ENCODE results near the gene COX11. TPM values are rescaled to one million over a fixed set of nuclear protein-coding genes. Genes with fewer than 3 reads are reported as not detected.

Gene COX11
- total RNA-seq, 1 donor from 2014 or later = 79.8 TPM

GRCh38 chr17:54982399-54982798 lies 13.9 kb upstream of the COX11 start:
- Mint-ChIP-seq H3K4me1 (ENCODE audit: unreplicated experiment) (no peaks in the 10 kb centered on the region), H3K9me3 (no peaks in the 10 kb centered on the region), H3K4me3 (no peak overlapping the region), H3K27me3 (no peaks in the 10 kb centered on the region), H3K36me3 (peaks cover 18% of the 10 kb centered on the region), H3K27ac (no peak overlapping the region)
- no peak for DNase-seq (ENCODE audit: extremely low spot score, unreplicated experiment)
- TF ChIP-seq CTCF (conservative IDR thresholded peaks at IDR 0.05) = no peak

GRCh38 chr17:54980375-54980774 lies 11.9 kb upstream of the COX11 start:
- Mint-ChIP-seq H3K4me3 (no peak overlapping the region), H3K4me1 (ENCODE audit: unreplicated experiment) (peaks cover 7% of the 10 kb centered on the region), H3K27me3 (no peaks in the 10 kb centered on the region), H3K36me3 (peaks cover 30% of the 10 kb centered on the region), H3K9me3 (no peaks in the 10 kb centered on the region), H3K27ac (no peak overlapping the region)
- DNase-seq (ENCODE audit: extremely low spot score, unreplicated experiment) = no peak
- TF ChIP-seq CTCF (conservative IDR thresholded peaks at IDR 0.05) = no peak

- Mint-ChIP-seq H3K4me1 (ENCODE audit: unreplicated experiment) (peaks cover 7% of the 10 kb centered on the region), H3K9me3 (no peaks in the 10 kb centered on the region), H3K4me3 (no peak overlapping the region), H3K27me3 (no peaks in the 10 kb centered on the region), H3K36me3 (peaks cover 30% of the 10 kb centered on the region), H3K27ac (no peak overlapping the region)
- no peak for DNase-seq (ENCODE audit: extremely low spot score, unreplicated experiment)
- TF ChIP-seq CTCF (conservative IDR thresholded peaks at IDR 0.05) = no peak
Observed at GRCh38 chr17:54979657-54980056, 11.2 kb upstream of the COX11 start.

- H3K4me3 Mint-ChIP-seq = no peak overlapping the region
- no peaks in the 10 kb centered on the region for H3K27me3 Mint-ChIP-seq
- H3K9me3 Mint-ChIP-seq = no peaks in the 10 kb centered on the region
- H3K4me1 Mint-ChIP-seq (ENCODE audit: unreplicated experiment) = peaks cover 9% of the 10 kb centered on the region
- no peak for DNase-seq (ENCODE audit: extremely low spot score, unreplicated experiment)
- no peak for TF ChIP-seq CTCF (conservative IDR thresholded peaks at IDR 0.05)
- H3K27ac Mint-ChIP-seq = no peak overlapping the region
- H3K36me3 Mint-ChIP-seq = peaks cover 32% of the 10 kb centered on the region
Observed at GRCh38 chr17:54977744-54978143, 9.3 kb upstream of the COX11 start.

GRCh38 chr17:54976316-54976715 lies 7.9 kb upstream of the COX11 start:
- Mint-ChIP-seq H3K4me1 (ENCODE audit: unreplicated experiment) (peaks cover 13% of the 10 kb centered on the region), H3K27ac (no peak overlapping the region), H3K36me3 (peaks cover 28% of the 10 kb centered on the region), H3K27me3 (no peaks in the 10 kb centered on the region), H3K4me3 (no peak overlapping the region), H3K9me3 (no peaks in the 10 kb centered on the region)
- no peak for DNase-seq (ENCODE audit: extremely low spot score, unreplicated experiment)
- no peak for TF ChIP-seq CTCF (conservative IDR thresholded peaks at IDR 0.05)

GRCh38 chr17:54974759-54975158 lies 6.3 kb upstream of the COX11 start:
- no peak for TF ChIP-seq CTCF (conservative IDR thresholded peaks at IDR 0.05)
- no peak overlapping the region for H3K27ac Mint-ChIP-seq
- no peak overlapping the region for H3K4me3 Mint-ChIP-seq
- no peaks in the 10 kb centered on the region for H3K9me3 Mint-ChIP-seq
- DNase-seq (ENCODE audit: extremely low spot score, unreplicated experiment) = no peak
- H3K4me1 Mint-ChIP-seq (ENCODE audit: unreplicated experiment) = peaks cover 16% of the 10 kb centered on the region
- H3K36me3 Mint-ChIP-seq = peaks cover 25% of the 10 kb centered on the region
- no peaks in the 10 kb centered on the region for H3K27me3 Mint-ChIP-seq

All from type B pancreatic cell (in vitro differentiated cells).